Lower leg skin (tissue), 4 donors: Measurements from ENCODE around the gene CDK13. TPM values are rescaled to one million over a fixed set of nuclear protein-coding genes. Genes with fewer than 3 reads are reported as not detected.

Source experiments
- DNase-seq, 2 donors: peaks; one replicate each; pipeline ENCODE4 v3.0.0-alpha.2; 2019; ENCODE audit warnings: low spot score in 2 of 2
- H3K4me3 ChIP-seq: fragments of 200-600 bp; sonication (generic); 2 replicates; pipeline ENCODE4 v1.5.1; 2017; ENCODE audit warnings: mild to moderate bottlenecking, low read depth; ENCODE audit not compliant: poor library complexity, severe bottlenecking
- CTCF ChIP-seq, 3 donors: fragments of 450-650 bp; IDR thresholded peaks; one replicate each; pipeline ENCODE4 v1.5.1; 2016; ENCODE audit warnings: antibody characterized with exemption in 3 of 3, mild to moderate bottlenecking in 3 of 3, moderate library complexity in 2 of 3
- POLR2A ChIP-seq, 2 donors: fragments of 450-650 bp; IDR thresholded peaks; one replicate each; pipeline ENCODE4 v1.6.1; 2016 to 2017; ENCODE audit warnings: antibody characterized with exemption in 2 of 2, mild to moderate bottlenecking in 1 of 2, moderate library complexity in 1 of 2
- WGBS, 2 donors: methylation state at CpG; one replicate each; pipeline ENCODE4 v1.1.5; 2018; 5-methylcytosine and 5-hydroxymethylcytosine counted together
- intact Hi-C: fragments of 100-400 bp; cut with DNase I; formaldehyde crosslinking; loops from one replicate; pipeline ENCODE4 v1.15.0; 2023; ENCODE audit warnings: low total_unique reads
- total RNA-seq, 4 donors: library from RNA; depleted of rRNA; stranded (reverse); fragments of >200 nt; gene quantifications; one replicate each; pipeline ENCODE4 v1.1.0, GENCODE V29; 2016

The CDK13 gene
- total RNA-seq, 4 donors from 2014 or later = 51.6 to 92.8 (median 60.3) TPM

- H3K4me3 ChIP-seq = no peak overlapping the region
- no peak for TF ChIP-seq CTCF (IDR thresholded peaks at IDR 0.05)
- TF ChIP-seq POLR2A (IDR thresholded peaks at IDR 0.05) = no peak
- WGBS, 2 donors = 46 to 49% methylated on average over 3 of the region's 3 CpGs
- intact Hi-C loops = no loop called here
- no peak for DNase-seq
Observed at GRCh38 chr7:39978230-39978934, 28.3 kb downstream of the CDK13 start.

GRCh38 chr7:39979406-39980073 is 29.5 kb downstream of the CDK13 start:
- DNase-seq = no peak
- TF ChIP-seq CTCF (IDR thresholded peaks at IDR 0.05) (no peak), POLR2A (IDR thresholded peaks at IDR 0.05) (no peak)
- 71 to 76% methylated on average over 8 of the region's 8 CpGs for WGBS, 2 donors
- no peak overlapping the region for H3K4me3 ChIP-seq
- intact Hi-C loops = no loop called here

- TF ChIP-seq POLR2A (IDR thresholded peaks at IDR 0.05) (no peak), CTCF (IDR thresholded peaks at IDR 0.05) (no peak)
- DNase-seq = no peak
- H3K4me3 ChIP-seq = no peak overlapping the region
- intact Hi-C loops = no loop called here
- WGBS, 2 donors = 65 to 67% methylated on average over 4 of the region's 4 CpGs
Observed at GRCh38 chr7:39985398-39985918, 35.4 kb downstream of the CDK13 start.

- intact Hi-C loops = no loop called here
- H3K4me3 ChIP-seq = no peak overlapping the region
- 66 to 71% methylated on average over 9 of the region's 9 CpGs for WGBS, 2 donors
- TF ChIP-seq POLR2A (IDR thresholded peaks at IDR 0.05) (no peak), CTCF (IDR thresholded peaks at IDR 0.05) (no peak)
- DNase-seq = no peak
Observed at GRCh38 chr7:39987641-39988347, 37.7 kb downstream of the CDK13 start.

GRCh38 chr7:40000734-40001315 is 50.8 kb downstream of the CDK13 start:
- DNase-seq = no peak
- TF ChIP-seq POLR2A (IDR thresholded peaks at IDR 0.05) (no peak), CTCF (IDR thresholded peaks at IDR 0.05) (no peak)
- H3K4me3 ChIP-seq = no peak overlapping the region
- WGBS, 2 donors = 89 to 92% methylated on average over 6 of the region's 6 CpGs
- intact Hi-C loops = no loop called here
